ENCODE results near the gene ZSCAN21. TPM values are rescaled to one million over a fixed set of nuclear protein-coding genes. Genes with fewer than 3 reads are reported as not detected.
A peak's percentile ranks its signal among the peaks of the same experiment; 100 is the strongest.

The ZSCAN21 gene
- polyA plus RNA-seq, 4 donors: 4.0 to 12.5 (median 6.5) TPM

DNA sequence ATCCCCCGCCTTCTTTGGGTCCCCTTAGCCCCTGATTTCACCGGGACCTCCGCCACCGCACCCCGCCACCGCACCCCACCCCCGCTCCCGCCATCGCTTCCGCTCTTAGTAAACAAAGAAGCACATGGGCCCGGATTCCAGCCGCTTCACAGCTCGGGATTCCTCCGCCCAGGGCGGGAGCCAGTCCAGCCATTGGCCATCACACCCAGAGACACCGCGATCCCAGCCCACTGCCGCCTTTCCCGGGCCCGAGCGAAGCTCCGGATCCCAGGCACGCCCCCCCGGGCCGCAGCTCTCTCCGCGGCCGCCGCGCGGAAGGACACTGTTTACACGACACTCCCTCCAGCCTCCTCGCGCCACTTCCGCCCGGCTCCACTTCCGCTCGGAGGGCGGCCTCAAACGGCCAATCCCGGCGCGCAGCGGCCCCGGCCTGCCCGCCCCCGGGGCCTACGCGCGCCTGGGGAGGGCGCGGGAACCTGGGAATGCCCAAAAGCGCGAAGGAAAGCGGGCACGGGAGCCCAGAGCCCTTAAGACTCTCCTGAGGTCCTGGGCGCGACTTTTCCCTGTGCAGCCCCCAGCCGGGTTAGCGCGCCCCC is 50.9 kb downstream of the ZSCAN21 start:
- WGBS, 3 donors: 0 to 1% (median 1%) methylated on average over 46 to 61 of the region's 61 CpGs
- peak; percentile 93 to 99 for DNase-seq
- H3K4me1 ChIP-seq (ENCODE audit: control insufficient read depth in 3 of 3, insufficient read depth in 2 of 3, low read depth in 1 of 3, low read length in 2 of 3): peaks cover 3 to 15% (median 9%) of the 10 kb centered on the region in 3 donors
- no peaks in the 10 kb centered on the region for H3K27me3 ChIP-seq (ENCODE audit: control insufficient read depth in 3 of 3, insufficient read depth in 3 of 3, low read length in 3 of 3)
- H3K36me3 ChIP-seq (ENCODE audit: control insufficient read depth in 3 of 3, insufficient read depth in 2 of 3, low read depth in 1 of 3, low read length in 3 of 3): peaks cover 19 to 70% (median 25%) of the 10 kb centered on the region in 3 donors
- FAIRE-seq: no peak
- no peaks in the 10 kb centered on the region for H3K9me3 ChIP-seq (ENCODE audit: control insufficient read depth in 2 of 2, insufficient read depth in 1 of 2, low read depth in 1 of 2, low read length in 1 of 2)
- peak overlapping the region; percentile 80 to 96 (median 89) for H3K4me3 ChIP-seq (ENCODE audit: low read depth in 1 of 3, low read length in 3 of 3)
- peak overlapping the region; percentile 53 to 98 (median 87) for H3K27ac ChIP-seq (ENCODE audit: low read depth in 1 of 3, low read length in 2 of 3)

DNA sequence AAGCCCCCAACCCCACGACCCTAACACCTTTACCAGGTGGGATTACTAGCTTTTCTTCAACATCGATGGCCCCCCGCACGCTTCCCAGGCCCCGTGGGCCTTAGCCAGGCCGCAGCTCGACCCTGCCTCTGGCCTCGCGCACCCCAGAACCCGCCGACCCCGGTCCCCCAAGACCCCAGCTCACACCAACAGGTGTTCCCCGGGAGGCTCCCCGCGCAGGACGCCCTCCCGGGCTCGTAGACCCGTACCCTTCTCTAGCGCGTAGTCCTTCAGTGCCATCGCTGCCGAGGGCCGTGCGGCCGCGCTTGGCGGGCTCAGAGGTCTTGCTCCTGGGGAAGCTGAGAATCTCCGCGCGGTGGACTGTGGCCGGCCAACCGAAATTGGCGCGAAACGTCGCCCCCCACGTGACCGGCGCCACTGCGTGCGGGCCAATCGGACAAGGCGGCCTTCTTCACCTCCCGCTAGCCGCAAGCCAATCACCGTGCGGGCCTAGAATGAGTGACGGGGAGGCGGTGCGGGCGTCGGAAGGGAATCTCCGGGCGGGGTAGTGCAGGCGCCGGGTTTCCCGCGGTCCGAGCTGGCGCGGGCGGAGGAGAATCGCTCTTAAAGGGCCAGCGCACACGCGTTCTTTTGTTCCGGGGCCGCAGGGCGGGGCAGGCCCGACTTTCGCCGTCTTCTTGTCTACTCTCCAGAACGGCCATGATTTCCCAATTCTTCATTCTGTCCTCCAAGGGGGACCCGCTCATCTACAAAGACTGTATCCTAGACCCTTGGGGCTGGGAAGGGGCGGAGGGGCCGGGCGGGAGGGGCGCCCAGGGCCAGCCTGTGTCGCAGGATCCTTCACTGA is 51.7 kb downstream of the ZSCAN21 start, which contains the start of the genes AP4M1 and MCM7:
AP4M1 (plus strand) TSS at position 628 of the 847 bp plus-strand sequence; CDS start at position 700, 72 bp downstream.
MCM7 (minus strand) TSS at position 382 of the 847 bp plus-strand sequence; CDS start at position 279, 103 bp downstream.
- H3K4me3 ChIP-seq (ENCODE audit: low read depth in 1 of 3, low read length in 3 of 3): peak within 1 kb of the TSS; percentile 80 to 96 (median 89)
- peaks cover 3 to 15% (median 9%) of the 10 kb centered on the region in 3 donors for H3K4me1 ChIP-seq (ENCODE audit: control insufficient read depth in 3 of 3, insufficient read depth in 2 of 3, low read depth in 1 of 3, low read length in 2 of 3)
- DNase-seq (peak; percentile 99), FAIRE-seq (no peak)
- peaks cover 13 to 70% (median 19%) of the 10 kb centered on the region in 3 donors for H3K36me3 ChIP-seq (ENCODE audit: control insufficient read depth in 3 of 3, insufficient read depth in 2 of 3, low read depth in 1 of 3, low read length in 3 of 3)
- H3K27ac ChIP-seq (ENCODE audit: low read depth in 1 of 3, low read length in 2 of 3): peak within 1 kb of the TSS; percentile 63 to 98 (median 88)
- no peaks in the 10 kb centered on the region for H3K27me3 ChIP-seq (ENCODE audit: control insufficient read depth in 3 of 3, insufficient read depth in 3 of 3, low read length in 3 of 3)
- H3K9me3 ChIP-seq (ENCODE audit: control insufficient read depth in 2 of 2, insufficient read depth in 1 of 2, low read depth in 1 of 2, low read length in 1 of 2): no peaks in the 10 kb centered on the region
- 0 to 1% (median 1%) methylated on average over 80 of the region's 80 CpGs for WGBS, 3 donors

DNA sequence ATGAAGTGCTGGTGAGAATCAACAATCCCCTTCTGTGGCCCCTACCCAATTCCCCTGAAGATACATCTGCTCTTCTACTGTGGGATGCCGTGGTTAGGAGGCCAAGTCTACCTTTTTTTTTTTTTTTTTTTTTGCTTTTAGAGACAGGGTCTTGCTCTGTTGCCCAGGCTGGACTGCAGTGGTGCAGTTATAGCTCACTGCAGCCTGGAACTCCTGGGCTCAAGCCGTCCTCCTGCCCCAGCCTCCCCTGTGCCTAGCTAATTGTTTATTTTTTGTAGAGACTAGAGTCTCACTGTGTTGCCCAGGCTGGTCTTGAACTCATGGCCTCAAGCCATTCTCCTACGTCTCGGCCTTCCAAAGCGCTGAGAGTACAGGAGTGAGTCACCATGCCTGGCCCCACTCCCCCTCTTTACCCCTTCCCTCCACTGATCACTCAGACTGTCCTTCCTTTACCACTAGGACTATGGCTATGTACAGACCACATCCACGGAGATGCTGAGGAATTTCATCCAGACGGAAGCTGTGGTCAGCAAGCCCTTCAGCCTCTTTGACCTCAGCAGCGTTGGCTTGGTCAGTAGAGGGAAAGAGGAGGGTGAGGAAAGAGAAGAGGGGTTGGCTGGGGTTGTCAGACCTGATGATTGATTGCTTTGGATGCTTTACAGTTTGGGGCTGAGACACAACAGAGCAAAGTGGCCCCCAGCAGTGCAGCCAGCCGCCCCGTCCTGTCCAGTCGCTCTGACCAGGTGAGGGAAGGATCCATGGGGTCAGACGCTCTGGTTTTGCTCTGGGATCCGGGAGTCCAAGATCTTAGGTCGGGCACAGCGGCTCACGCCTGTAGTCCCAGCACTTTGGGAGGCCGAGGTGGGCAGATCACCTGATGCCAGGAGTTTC is 53.6 kb downstream of the ZSCAN21 start:
- H3K4me3 ChIP-seq (ENCODE audit: low read depth in 1 of 3, low read length in 3 of 3): no peak overlapping the region
- no peaks in the 10 kb centered on the region for H3K9me3 ChIP-seq (ENCODE audit: control insufficient read depth in 2 of 2, insufficient read depth in 1 of 2, low read depth in 1 of 2, low read length in 1 of 2)
- FAIRE-seq (no peak), DNase-seq (no peak)
- H3K36me3 ChIP-seq (ENCODE audit: control insufficient read depth in 3 of 3, insufficient read depth in 2 of 3, low read depth in 1 of 3, low read length in 3 of 3): peaks cover 7 to 70% (median 9%) of the 10 kb centered on the region in 3 donors
- no peak overlapping the region for H3K27ac ChIP-seq (ENCODE audit: low read depth in 1 of 3, low read length in 2 of 3)
- H3K27me3 ChIP-seq (ENCODE audit: control insufficient read depth in 3 of 3, insufficient read depth in 3 of 3, low read length in 3 of 3): no peaks in the 10 kb centered on the region
- peaks cover 3 to 15% (median 9%) of the 10 kb centered on the region in 3 donors for H3K4me1 ChIP-seq (ENCODE audit: control insufficient read depth in 3 of 3, insufficient read depth in 2 of 3, low read depth in 1 of 3, low read length in 2 of 3)
- 85 to 92% (median 88%) methylated on average over 17 of the region's 17 CpGs for WGBS, 3 donors

DNA sequence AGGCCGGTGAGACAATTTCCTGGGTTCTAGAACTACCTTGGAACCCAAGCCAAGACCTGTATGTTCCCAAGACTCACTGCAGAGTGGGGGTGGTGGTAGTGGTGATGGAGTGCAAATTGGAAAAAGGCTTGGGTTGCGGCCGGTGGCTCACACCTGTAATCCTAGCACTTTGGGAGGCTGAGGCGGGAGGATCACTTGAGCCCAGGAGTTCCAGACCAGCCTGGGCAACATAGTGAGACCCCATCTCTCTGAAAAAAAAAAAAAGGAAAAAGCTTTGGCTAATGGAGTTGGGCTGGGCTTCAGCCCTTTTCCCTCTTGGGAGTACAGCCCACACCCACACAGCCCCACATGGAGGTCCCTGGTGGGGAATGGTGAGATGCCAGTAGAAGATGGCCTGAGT is 56.0 kb downstream of the ZSCAN21 start:
- no peak for DNase-seq
- Histone ChIP-seq H3K27me3 (ENCODE audit: control insufficient read depth in 3 of 3, insufficient read depth in 3 of 3, low read length in 3 of 3) (no peaks in the 10 kb centered on the region), H3K36me3 (ENCODE audit: control insufficient read depth in 3 of 3, insufficient read depth in 2 of 3, low read depth in 1 of 3, low read length in 3 of 3) (peaks cover 3 to 75% (median 5%) of the 10 kb centered on the region in 3 donors), H3K4me3 (ENCODE audit: low read depth in 1 of 3, low read length in 3 of 3) (no peak overlapping the region), H3K9me3 (ENCODE audit: control insufficient read depth in 2 of 2, insufficient read depth in 1 of 2, low read depth in 1 of 2, low read length in 1 of 2) (no peaks in the 10 kb centered on the region), H3K27ac (ENCODE audit: low read depth in 1 of 3, low read length in 2 of 3) (no peak overlapping the region), H3K4me1 (ENCODE audit: control insufficient read depth in 3 of 3, insufficient read depth in 2 of 3, low read depth in 1 of 3, low read length in 2 of 3) (peaks cover 0 to 3% (median 3%) of the 10 kb centered on the region in 3 donors)
- 96 to 100% (median 98%) methylated on average over 4 of the region's 4 CpGs for WGBS, 3 donors
- FAIRE-seq: no peak

DNA sequence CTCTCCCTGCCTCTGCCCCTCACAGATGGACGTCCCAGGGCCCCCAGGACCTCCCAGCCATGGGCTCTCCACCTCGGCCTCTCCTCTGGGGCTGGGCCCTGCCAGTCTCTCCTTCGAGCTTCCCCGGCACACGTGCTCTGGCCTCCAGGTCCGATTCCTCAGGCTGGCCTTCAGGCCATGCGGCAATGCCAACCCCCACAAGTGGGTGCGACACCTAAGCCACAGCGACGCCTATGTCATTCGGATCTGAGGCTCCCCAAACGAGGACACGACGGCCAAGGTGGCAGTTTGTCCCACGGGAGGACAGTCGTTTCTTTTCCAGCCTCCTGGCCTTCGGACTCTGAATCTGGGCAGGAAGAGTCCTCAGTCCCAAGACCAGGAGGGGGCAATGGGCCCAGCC is 57.1 kb downstream of the ZSCAN21 start:
- Histone ChIP-seq H3K4me3 (ENCODE audit: low read depth in 1 of 3, low read length in 3 of 3) (no peak overlapping the region), H3K27me3 (ENCODE audit: control insufficient read depth in 3 of 3, insufficient read depth in 3 of 3, low read length in 3 of 3) (no peaks in the 10 kb centered on the region), H3K27ac (ENCODE audit: low read depth in 1 of 3, low read length in 2 of 3) (no peak overlapping the region), H3K4me1 (ENCODE audit: control insufficient read depth in 3 of 3, insufficient read depth in 2 of 3, low read depth in 1 of 3, low read length in 2 of 3) (peaks cover 0 to 3% (median 3%) of the 10 kb centered on the region in 3 donors), H3K36me3 (ENCODE audit: control insufficient read depth in 3 of 3, insufficient read depth in 2 of 3, low read depth in 1 of 3, low read length in 3 of 3) (peaks cover 4 to 85% (median 5%) of the 10 kb centered on the region in 3 donors), H3K9me3 (ENCODE audit: control insufficient read depth in 2 of 2, insufficient read depth in 1 of 2, low read depth in 1 of 2, low read length in 1 of 2) (no peaks in the 10 kb centered on the region)
- DNase-seq (no peak), FAIRE-seq (no peak)
- WGBS, 3 donors: 78 to 80% (median 80%) methylated on average over 17 of the region's 17 CpGs

DNA sequence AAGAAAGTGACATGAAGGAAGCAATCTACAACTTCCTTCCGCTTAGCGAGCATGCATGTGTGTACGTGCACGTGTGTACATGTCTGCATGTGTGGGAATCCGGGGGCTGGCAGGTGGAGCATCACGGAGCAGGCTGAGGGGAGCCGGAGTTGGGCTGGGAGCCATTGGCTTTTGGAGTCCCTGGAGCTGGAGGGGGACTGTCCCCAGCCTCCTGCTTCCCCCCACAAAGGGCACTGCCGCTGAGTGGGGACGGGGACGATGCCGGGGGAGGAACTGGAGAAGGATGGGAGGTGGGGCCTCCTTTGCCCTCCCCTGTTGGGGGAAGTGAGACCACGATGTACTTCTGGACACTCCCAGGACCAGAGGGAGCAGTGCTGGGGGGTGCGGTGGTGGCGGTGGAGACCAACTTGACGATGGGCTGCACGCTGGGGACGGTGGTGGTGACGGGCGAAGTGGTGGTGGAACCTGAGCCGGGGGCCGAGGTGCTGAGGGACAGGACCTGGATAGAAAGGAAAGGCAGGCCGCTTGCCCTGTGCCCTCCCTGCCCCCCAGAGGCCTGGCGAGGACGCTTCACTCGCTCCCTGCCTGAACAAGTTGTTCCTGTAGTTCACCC is 57.7 kb downstream of the ZSCAN21 start:
- FAIRE-seq: no peak
- Histone ChIP-seq H3K9me3 (ENCODE audit: control insufficient read depth in 2 of 2, insufficient read depth in 1 of 2, low read depth in 1 of 2, low read length in 1 of 2) (no peaks in the 10 kb centered on the region), H3K4me3 (ENCODE audit: low read depth in 1 of 3, low read length in 3 of 3) (no peak overlapping the region), H3K36me3 (ENCODE audit: control insufficient read depth in 3 of 3, insufficient read depth in 2 of 3, low read depth in 1 of 3, low read length in 3 of 3) (peaks cover 6 to 91% (median 10%) of the 10 kb centered on the region in 3 donors), H3K27ac (ENCODE audit: low read depth in 1 of 3, low read length in 2 of 3) (no peak overlapping the region), H3K27me3 (ENCODE audit: control insufficient read depth in 3 of 3, insufficient read depth in 3 of 3, low read length in 3 of 3) (no peaks in the 10 kb centered on the region), H3K4me1 (ENCODE audit: control insufficient read depth in 3 of 3, insufficient read depth in 2 of 3, low read depth in 1 of 3, low read length in 2 of 3) (peaks cover 0 to 3% (median 3%) of the 10 kb centered on the region in 3 donors)
- 83 to 89% (median 86%) methylated on average over 19 to 25 of the region's 25 CpGs for whole genome bisulfite sequencing, 3 donors
- DNase-seq: no peak

DNA sequence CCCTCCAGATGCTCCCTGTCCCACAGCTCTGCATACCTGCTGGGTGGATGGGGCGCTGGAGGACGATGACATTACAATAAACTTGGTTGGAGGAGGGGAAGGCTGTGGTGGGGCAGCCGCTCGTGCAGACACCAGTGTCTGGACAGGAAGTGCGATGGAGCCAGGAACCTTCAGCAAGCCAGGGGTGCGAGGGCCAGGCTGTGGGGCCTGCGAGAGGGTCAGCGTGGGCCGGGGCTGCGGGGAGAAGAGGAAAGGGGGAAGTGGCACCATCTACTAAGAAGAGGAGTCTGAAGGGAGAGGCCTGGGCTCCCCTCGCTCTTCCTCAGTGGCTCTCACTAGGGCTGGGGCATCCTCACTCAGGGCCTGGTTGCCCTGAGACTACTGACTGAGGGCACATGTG is 58.3 kb downstream of the ZSCAN21 start:
- DNase-seq: no peak
- WGBS, 3 donors: 80 to 90% (median 86%) methylated on average over 11 of the region's 11 CpGs
- no peak for FAIRE-seq
- no peak overlapping the region for H3K4me3 ChIP-seq (ENCODE audit: low read depth in 1 of 3, low read length in 3 of 3)
- no peaks in the 10 kb centered on the region for H3K9me3 ChIP-seq (ENCODE audit: control insufficient read depth in 2 of 2, insufficient read depth in 1 of 2, low read depth in 1 of 2, low read length in 1 of 2)
- H3K4me1 ChIP-seq (ENCODE audit: control insufficient read depth in 3 of 3, insufficient read depth in 2 of 3, low read depth in 1 of 3, low read length in 2 of 3): no peaks in the 10 kb centered on the region
- H3K27ac ChIP-seq (ENCODE audit: low read depth in 1 of 3, low read length in 2 of 3): no peak overlapping the region
- no peaks in the 10 kb centered on the region for H3K27me3 ChIP-seq (ENCODE audit: control insufficient read depth in 3 of 3, insufficient read depth in 3 of 3, low read length in 3 of 3)
- peaks cover 6 to 93% (median 10%) of the 10 kb centered on the region in 3 donors for H3K36me3 ChIP-seq (ENCODE audit: control insufficient read depth in 3 of 3, insufficient read depth in 2 of 3, low read depth in 1 of 3, low read length in 3 of 3)

All from small intestine (tissue), 7 donors.